HG03159 (cell line): ENCODE results near the gene CXADR.
A peak's percentile ranks its signal among the peaks of the same experiment; 100 is the strongest.
"Not testable (repeated sequence)": the region's sequence is repeated elsewhere in the genome, so short reads cannot be mapped to it uniquely, and the experiment has no call there.

Source experiments
- ATAC-seq: cut with Tn5 transposase; IDR thresholded peaks from one replicate; pipeline ENCODE4 v1.9.1; 2021; ENCODE audit warnings: mild to moderate bottlenecking, moderate library complexity; ENCODE audit not compliant: unreplicated experiment

The CXADR gene

DNA sequence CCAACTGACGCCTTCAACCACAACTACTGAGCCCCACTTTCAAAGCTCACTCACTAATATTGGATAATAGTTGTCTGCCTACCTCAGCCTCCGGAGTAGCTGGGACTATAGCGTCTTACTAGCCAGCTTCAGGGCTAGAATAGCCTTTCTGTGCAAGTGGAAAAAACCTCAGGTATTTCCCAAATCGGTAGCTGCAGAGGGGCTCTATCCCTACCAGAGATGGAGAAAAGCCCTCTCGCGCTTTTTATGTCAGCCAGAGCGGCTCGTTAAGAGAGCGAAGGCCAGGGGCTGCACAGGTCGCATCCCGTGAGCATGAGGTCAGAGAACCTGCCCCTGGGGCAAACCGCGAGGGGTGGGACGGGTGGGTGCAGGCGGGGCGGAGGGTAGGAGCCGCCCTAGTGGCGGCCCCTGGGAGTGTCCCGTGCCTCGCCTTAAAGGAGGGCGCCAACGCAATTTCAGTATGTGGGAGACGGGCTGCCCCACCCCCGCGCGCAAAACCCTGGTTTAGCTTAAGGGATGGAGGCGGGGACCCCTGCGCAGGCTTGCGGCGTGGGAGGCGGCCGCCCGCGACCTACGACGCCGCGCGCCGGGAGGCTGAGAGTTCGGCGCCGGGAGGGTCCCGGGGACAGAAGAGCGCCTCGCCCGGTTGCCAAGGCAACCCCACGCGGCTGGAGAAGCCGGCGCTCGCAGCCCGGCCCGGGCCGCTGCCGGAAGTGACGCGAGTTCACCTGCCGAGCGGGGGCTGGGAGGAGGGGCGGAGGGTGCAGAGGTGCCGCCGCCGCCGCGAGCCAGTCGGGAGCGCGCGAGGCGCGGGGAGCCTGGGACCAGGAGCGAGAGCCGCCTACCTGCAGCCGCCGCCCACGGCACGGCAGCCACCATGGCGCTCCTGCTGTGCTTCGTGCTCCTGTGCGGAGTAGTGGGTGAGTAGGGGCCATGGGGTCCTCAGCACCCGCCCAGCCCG lies at the start of gene CXADR:
Gene CXADR (plus strand): TSS at position 791 of the 961 bp plus-strand sequence. CDS start 87 bp downstream, at position 878.
- ATAC-seq = peak; percentile 80

- no peak for ATAC-seq
Observed at GRCh38 chr21:17466166-17466565, 46.7 kb upstream of the CXADR start.

GRCh38 chr21:17467392-17467791 lies 45.5 kb upstream of the CXADR start:
- ATAC-seq = no peak

DNA sequence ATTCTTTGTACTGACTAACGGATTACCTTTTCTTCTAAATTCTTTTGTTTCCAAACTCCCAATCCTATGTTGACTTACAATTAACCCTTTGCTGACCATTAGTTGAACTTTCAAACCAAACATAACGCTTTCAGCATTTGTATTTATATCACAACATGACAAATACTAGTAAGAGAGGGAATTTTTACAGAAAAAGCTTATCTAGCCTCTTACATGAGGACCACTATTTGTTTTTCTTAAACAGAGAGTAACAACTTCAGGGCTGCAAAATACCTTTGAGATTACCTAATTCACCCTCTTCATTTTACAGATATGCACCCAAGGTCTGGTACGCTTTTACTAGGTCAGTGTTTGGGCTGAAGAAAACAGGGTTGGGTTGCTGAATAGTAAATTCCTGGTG lies 45.0 kb upstream of the CXADR start:
- no peak for ATAC-seq

DNA sequence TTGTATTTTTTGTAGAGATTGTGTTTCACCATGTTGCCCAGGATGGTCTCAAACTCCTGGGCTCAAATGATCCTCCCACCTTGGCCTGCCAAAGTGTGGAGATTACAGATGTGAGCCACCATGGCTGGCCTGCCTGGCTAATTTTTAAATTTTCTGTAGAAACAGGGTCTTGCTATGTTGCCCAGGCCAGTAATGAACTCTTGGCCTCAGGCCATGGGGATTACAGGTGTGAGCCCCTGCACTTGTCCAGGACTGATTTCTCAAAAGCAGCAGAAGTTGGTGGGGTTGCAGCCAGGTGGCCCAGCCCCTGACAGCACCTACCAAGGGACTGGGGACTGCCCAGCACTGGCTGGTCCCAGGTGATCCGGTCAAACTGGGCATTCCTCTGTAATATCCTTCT lies 44.1 kb upstream of the CXADR start:
- ATAC-seq = no peak

DNA sequence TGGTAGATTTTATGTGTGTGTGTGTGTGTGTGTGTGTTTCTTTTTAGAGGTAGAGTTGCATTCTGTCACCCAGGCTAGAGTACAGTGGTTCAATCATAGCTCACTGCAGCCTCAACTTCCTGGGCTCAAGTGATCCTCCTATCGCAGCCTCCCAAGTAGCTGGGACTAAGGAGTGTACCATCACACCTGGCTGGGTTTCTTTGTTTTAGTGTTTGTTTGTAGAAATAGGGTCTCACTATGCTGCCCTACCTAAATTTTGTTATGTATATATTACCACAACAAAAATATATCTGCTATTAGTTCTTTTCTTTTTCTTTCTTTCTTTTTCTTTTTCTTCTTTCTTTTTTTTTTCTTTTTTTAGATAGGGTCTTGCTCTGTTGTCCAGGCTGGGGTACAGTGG lies 43.1 kb upstream of the CXADR start:
- ATAC-seq = no peak

DNA sequence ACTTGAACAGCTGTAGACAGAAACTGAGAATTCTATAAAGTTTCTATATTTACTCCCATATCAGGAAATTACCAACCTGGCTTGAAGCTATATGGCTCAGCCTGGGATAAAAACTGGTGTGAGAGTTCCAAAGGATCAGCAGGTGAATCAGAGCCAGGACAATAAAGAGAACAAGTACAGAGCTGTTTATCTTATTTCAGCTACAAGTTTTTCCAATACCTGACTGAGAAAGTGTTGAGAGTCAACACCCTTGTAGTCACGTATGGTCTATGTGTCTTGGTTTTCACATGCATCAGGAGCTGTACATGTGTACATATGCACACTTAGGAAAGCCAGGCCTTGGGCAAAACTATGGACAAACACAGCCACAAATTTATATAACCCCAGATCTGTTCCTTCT lies 40.7 kb upstream of the CXADR start:
- no peak for ATAC-seq

DNA sequence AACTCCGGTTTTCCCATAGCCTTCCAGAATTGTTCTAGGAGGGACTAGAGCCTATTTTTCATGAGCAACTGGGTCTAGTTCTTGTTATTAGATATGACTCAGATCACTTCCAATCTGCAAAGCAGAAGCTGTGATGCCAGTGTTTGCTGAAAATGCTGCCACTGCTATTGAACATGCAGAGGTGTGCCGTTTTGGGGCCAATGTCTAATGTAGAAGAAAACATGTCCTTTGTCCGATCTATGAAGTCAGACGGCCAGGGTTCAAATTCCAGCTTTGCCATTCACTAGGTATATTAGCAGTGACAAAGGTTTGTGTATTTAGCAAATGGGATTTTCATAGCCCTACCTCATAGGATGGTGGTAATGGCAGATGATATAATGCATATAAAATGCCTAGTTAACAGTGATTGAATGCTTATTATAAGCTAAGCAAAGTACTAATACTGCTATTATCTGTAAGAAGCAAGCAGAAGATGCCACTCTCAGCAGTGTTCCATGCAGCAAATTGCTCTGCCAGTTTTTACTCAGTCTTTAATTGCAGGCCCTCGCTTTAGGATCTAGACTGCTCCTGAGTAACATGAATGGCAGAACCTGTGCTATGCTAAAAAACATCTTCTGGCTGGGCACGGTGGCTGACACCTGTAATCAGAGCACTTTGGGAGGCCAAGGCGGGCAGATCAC lies 40.1 kb upstream of the CXADR start:
- ATAC-seq = no peak

DNA sequence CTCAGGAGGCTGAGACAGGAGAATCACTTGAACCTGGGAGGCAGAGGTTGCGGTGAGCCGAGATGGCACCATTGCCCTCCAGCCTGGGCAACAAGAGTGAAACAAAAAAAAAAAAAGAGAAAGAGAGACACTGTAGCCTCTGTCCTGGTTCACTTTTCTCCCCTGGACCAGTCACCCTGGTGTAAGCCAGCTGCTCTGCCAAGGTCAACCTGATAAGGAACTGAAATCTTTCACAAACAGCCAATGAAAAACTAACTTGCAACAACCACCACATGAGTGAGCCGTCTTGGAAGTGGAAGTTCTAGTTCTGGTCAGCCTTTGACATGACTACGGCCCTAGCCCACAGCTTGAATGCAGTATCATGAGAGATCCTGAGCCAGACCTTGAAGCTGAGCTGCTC lies 36.8 kb upstream of the CXADR start:
- ATAC-seq = peak; percentile 64

DNA sequence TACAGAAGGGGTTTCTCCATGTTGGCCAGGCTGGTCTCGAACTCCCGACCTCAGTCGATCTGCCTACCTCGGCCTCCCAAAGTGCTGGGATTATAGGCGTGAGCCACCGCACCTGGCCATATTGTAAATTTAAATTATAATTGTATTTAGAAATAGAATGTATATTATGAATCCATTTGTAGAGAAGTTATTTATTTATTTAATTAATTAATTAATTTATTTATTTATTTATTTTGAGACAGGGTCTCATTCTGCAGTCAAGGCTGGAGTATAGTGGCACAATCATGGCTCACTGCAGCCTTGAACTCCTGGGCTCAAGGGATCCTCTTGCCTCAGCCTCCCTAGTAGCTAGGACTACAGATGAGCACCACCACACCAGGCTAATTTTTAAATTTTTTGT lies 34.7 kb upstream of the CXADR start:
- not testable (repeated sequence) for ATAC-seq

DNA sequence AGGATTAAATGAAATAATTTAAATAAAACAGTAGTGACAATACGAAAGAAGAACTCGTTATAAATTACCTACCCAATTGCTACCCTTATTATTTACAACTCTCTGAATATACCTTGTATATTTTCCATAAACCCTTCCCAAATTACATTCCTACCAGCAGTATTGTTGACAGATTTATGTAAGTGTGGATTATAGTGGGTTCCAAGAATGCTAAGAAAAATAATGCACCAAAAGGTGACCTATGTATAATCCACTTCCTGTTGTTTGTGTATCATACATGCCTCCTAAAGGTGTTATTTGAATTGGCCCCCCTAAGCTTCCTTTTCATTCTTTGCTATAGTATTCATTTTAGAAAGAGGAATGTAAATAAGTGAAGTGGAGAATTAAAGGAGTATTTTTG lies 33.2 kb upstream of the CXADR start:
- ATAC-seq = no peak

DNA sequence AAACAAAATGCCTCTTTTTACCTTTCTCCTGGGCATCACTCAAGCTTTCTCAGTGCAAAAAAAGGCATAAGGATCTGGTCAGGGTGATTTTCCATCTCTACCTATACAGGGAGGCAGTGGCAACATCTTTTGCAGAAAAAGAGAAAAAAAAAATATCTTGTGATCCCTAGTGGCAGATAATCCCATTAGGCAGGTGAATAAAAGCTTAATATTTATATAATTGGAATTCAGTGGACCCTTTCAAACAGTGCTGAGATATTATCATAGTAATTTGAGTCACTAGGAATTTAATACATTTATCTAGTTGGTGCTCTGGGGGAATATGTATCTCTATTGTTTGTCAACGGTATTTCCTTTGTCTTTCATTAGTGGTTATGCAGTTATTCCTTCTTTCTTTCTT lies 29.9 kb upstream of the CXADR start:
- no peak for ATAC-seq

DNA sequence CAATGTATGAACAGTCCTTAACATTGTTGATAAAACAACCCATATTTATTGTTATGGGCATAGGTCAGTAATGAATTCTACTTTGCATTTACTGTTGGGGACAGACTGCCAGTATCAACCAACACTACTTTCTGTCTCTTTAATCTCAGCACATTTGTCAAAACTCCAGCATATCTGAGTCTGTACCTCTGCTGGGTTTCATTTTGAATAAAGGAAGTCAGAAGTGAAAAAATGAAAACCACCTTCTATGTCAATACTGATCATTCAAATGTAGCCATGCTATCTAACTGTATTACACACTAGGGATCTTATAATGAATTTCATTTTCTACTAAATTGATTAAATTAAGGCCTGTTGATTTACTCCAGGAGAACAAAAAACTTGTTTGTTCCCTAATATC lies 24.2 kb upstream of the CXADR start:
- peak; percentile 85 for ATAC-seq

- ATAC-seq = not testable (repeated sequence)
Observed at GRCh38 chr21:17489565-17489964, 23.3 kb upstream of the CXADR start.

DNA sequence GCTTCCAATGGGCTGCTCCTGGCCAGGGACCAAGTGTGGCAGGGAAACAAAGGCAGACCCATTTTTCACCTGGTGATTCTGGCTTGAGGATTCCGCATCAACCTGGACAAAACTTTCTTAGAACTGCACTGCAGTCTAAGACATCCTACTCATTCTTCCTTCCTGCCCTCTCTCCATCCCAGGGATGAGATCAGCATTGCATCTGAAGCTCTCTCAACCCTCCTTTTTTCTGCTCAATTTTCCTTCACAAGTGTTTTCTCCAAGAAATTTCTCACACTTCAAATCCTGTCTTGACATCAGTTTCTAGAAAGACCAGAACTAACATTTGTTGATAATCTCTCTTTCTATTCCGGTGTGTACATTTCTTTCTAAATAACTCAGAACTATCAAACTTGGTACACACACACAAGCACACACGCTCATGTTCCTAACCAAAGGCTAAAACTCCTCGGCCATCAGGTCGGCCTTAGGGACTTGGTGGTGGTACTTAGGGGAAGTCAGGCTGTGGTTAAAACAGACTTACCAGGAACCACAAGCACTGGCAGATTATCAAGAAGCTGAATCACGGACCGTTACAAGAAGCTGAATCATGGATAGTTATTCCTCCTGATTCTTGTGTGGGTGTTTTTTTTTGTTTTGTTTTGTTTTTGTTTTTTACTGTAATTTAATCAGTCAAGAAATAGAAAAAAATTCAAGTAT lies 21.0 kb upstream of the CXADR start:
- ATAC-seq = no peak

- no peak for ATAC-seq
Observed at GRCh38 chr21:17492415-17493168, 20.3 kb upstream of the CXADR start.

DNA sequence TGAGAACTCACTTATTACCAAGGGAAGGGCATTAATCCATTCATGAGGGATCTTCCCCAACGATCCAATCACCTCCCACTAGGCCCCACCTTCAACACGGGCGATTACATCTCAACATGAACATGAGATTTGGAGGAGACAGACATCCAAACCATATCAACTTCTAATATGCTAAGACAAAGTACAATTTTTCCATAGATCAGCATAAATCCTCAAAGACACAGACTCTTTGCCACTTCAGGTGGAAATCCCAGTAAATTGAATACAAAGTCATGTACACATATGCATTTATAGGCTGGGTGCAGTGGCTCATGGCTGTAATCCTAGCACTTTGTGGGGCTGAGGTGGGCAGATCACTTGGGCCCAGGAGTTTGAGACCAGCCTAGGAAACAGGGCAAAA lies 18.8 kb upstream of the CXADR start:
- no peak for ATAC-seq

GRCh38 chr21:17495680-17496079 lies 17.2 kb upstream of the CXADR start:
- ATAC-seq = no peak

- ATAC-seq = no peak
Observed at GRCh38 chr21:17497316-17497715, 15.5 kb upstream of the CXADR start.

- ATAC-seq = no peak
Observed at GRCh38 chr21:17498586-17498985, 14.3 kb upstream of the CXADR start.
